Kidney epithelial cell (primary cell): ENCODE data around the gene ASB1. TPM values are rescaled to one million over a fixed set of nuclear protein-coding genes. Genes with fewer than 3 reads are reported as not detected.

ENCODE experiments used
- DNase-seq: peaks from one replicate; pipeline ENCODE4 v3.0.0-alpha.2; 2010; ENCODE audit warnings: low read depth
- H3K27me3 ChIP-seq: 2 replicates; pipeline ENCODE4 v1.6.0; 2011; ENCODE audit warnings: low read length; ENCODE audit not compliant: control insufficient read depth, insufficient read depth
- H3K36me3 ChIP-seq: 2 replicates; pipeline ENCODE4 v1.5.1; 2011; ENCODE audit warnings: low read length; ENCODE audit not compliant: control insufficient read depth, insufficient read depth
- H3K4me3 ChIP-seq: 2 replicates; pipeline ENCODE4 v1.5.1; 2011; ENCODE audit warnings: low read depth, mild to moderate bottlenecking, control low read depth, low read length
- CTCF ChIP-seq: IDR thresholded peaks from 2 replicates; pipeline ENCODE4 v1.5.1; 2011; ENCODE audit warnings: mild to moderate bottlenecking, moderate library complexity, low read length, control low read depth, inconsistent platforms; ENCODE audit not compliant: insufficient read depth, poor library complexity, severe bottlenecking
- total RNA-seq: library from RNA; depleted of rRNA; stranded (reverse); fragments of >200 nt; gene quantifications from 2 replicates; pipeline ENCODE4 v1.2.3, GENCODE V29; 2015

The ASB1 gene
- total RNA-seq, 1 donor from 2014 or later = 23.0 TPM

- DNase-seq = no peak
- Histone ChIP-seq H3K27me3 (no peaks in the 10 kb centered on the region), H3K36me3 (no peaks in the 10 kb centered on the region), H3K4me3 (no peak overlapping the region)
- TF ChIP-seq CTCF = no peak
These were observed 39.6 kb downstream of the ASB1 start for GRCh38 chr2:238466243-238466756.

DNA sequence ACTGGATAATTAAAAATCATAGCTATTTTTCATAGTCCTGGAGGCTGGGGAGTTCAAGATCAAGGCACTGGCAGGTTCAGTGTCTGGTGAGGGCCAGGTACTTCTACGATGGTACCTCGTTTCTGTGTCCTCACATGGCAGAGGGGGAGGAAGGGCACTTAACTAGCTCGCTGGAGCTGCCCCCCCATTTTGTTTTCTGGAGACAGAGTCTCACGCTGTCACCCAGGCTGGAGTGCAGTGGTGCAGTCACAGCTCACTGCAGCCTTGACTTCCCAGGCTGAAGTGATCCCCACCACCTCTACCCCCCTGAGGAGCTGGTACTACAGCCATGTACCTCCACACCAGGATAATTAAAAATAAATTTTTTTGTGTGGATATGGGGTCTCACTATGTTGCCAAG, 40.3 kb downstream of the ASB1 start:
- no peak for TF ChIP-seq CTCF
- DNase-seq = no peak
- Histone ChIP-seq H3K4me3 (no peak overlapping the region), H3K36me3 (no peaks in the 10 kb centered on the region), H3K27me3 (no peaks in the 10 kb centered on the region)

DNA sequence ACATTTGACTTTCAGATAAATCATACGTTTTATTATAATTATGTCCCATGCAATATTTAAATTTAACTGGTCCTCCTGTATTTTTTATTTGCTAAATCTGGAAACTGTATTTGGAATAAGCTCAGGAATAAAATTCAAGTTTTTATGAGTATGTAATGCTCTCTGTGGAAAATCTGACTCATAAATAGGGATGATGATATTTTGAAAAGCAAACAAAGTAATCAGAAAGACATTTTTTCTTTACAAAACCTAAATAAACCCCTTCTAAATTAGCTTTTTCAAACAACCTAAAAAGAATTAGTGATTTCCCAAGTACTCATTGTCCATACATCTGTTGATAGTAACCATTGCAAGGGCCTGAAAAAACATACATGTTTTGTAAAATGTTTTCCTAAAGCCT, 41.1 kb downstream of the ASB1 start:
- no peak for TF ChIP-seq CTCF
- no peak overlapping the region for H3K4me3 ChIP-seq
- H3K27me3 ChIP-seq = no peaks in the 10 kb centered on the region
- DNase-seq = no peak
- H3K36me3 ChIP-seq = no peaks in the 10 kb centered on the region

DNA sequence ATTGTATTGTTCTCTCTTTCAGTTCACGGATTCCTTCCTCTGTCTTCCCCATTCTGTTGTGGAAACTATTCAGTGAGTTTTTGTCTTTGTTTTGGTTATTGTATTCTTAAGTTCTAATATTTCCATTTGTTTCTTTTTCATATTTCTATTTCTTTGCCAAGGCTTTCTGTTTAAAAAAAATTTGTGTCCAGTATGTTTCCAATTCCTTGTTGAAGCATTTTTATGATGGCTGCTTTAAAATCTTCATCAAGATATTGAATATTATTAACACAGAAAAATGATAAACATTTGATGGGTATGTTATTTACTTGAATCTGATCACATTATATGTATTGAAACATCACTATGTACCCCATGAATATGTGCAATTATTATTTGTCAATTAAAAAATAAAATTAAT, 42.4 kb downstream of the ASB1 start:
- H3K27me3 ChIP-seq = no peaks in the 10 kb centered on the region
- H3K4me3 ChIP-seq = no peak overlapping the region
- no peak for TF ChIP-seq CTCF
- no peaks in the 10 kb centered on the region for H3K36me3 ChIP-seq
- no peak for DNase-seq

- Histone ChIP-seq H3K27me3 (no peaks in the 10 kb centered on the region), H3K36me3 (no peaks in the 10 kb centered on the region), H3K4me3 (no peak overlapping the region)
- DNase-seq = no peak
- TF ChIP-seq CTCF = no peak
These were observed 46.3 kb downstream of the ASB1 start for GRCh38 chr2:238473014-238473413.

DNA sequence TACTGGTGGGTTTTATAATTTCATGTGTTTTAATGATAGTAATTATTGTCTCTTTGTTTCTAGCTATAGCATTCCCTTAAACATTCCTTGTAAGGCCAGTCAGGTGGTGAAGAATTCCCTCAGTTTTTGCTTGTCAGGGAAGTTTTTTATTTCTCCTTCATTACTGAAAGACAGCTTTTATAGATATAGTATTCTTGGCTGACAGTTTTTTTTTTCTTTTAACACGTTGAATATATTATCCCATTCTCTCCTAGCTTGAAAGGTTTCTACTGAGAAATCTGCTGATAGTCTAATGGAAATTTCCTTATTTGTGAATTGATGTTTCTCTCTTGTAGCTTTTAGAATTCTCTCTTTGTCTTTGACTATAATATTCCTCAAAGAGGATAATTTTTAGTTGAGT, 46.8 kb downstream of the ASB1 start:
- H3K27me3 ChIP-seq = no peaks in the 10 kb centered on the region

More for the DNA sequence above, 46.8 kb downstream of the ASB1 start:
- no peak for TF ChIP-seq CTCF
- DNase-seq = no peak
- Histone ChIP-seq H3K4me3 (no peak overlapping the region), H3K36me3 (no peaks in the 10 kb centered on the region)
